RWPE2 (cell line): ENCODE results near the gene PHACTR1.

ENCODE experiments used
- ATAC-seq: fragments of 200-7000 bp; cut with Tn5 transposase; 3 replicates; pipeline ENCODE4 v1.9.1; 2021; ENCODE audit warnings: low read depth
- DNase-seq: peaks from one replicate; pipeline ENCODE4 v3.0.0-alpha.2; 2020; ENCODE audit warnings: low spot score
- H3K27ac ChIP-seq: fragments of 450-650 bp; 2 replicates; pipeline ENCODE4 v1.5.1; 2017; ENCODE audit warnings: mild to moderate bottlenecking; ENCODE audit not compliant: poor library complexity, severe bottlenecking
- H3K27me3 ChIP-seq: fragments of 250-450 bp; sonication (Bioruptor Pico); 2 replicates; pipeline ENCODE4 v1.5.1; 2021; ENCODE audit warnings: mild to moderate bottlenecking, moderate library complexity; ENCODE audit not compliant: insufficient read depth, poor library complexity, severe bottlenecking
- H3K36me3 ChIP-seq: fragments of 250-450 bp; sonication (Bioruptor Pico); 2 replicates; pipeline ENCODE4 v1.5.1; 2020; ENCODE audit warnings: low read depth, mild to moderate bottlenecking, moderate library complexity
- H3K4me1 ChIP-seq: fragments of 250-450 bp; sonication (Bioruptor Pico); 2 replicates; pipeline ENCODE4 v1.5.1; 2021; ENCODE audit warnings: mild to moderate bottlenecking, moderate library complexity; ENCODE audit not compliant: insufficient read depth, poor library complexity, severe bottlenecking
- H3K4me3 ChIP-seq: fragments of 250-450 bp; sonication (Bioruptor Pico); 2 replicates; pipeline ENCODE4 v1.5.1; 2021; ENCODE audit warnings: mild to moderate bottlenecking, moderate library complexity; ENCODE audit not compliant: severe bottlenecking
- H3K9me3 ChIP-seq: fragments of 250-450 bp; sonication (Bioruptor Pico); 2 replicates; pipeline ENCODE4 v1.5.1; 2021; ENCODE audit warnings: mild to moderate bottlenecking, moderate library complexity; ENCODE audit not compliant: severe bottlenecking
- CTCF ChIP-seq: fragments of 450-650 bp; IDR thresholded peaks from one replicate; pipeline ENCODE4 v1.5.1; 2017; ENCODE audit warnings: mild to moderate bottlenecking, moderate library complexity; ENCODE audit not compliant: poor library complexity, severe bottlenecking

Gene PHACTR1

GRCh38 chr6:13063300-13063918 lies 346.8 kb downstream of the PHACTR1 start:
- ATAC-seq (no peak), DNase-seq (no peak)
- no peaks in the 10 kb centered on the region for H3K9me3 ChIP-seq
- H3K4me3 ChIP-seq: no peak overlapping the region
- no peak for TF ChIP-seq CTCF
- no peaks in the 10 kb centered on the region for H3K4me1 ChIP-seq
- no peaks in the 10 kb centered on the region for H3K36me3 ChIP-seq
- no peak overlapping the region for H3K27ac ChIP-seq
- H3K27me3 ChIP-seq: no peaks in the 10 kb centered on the region

GRCh38 chr6:13065581-13065980 lies 349.0 kb downstream of the PHACTR1 start:
- ATAC-seq: no peak

GRCh38 chr6:13066050-13066449 lies 349.5 kb downstream of the PHACTR1 start:
- H3K36me3 ChIP-seq: no peaks in the 10 kb centered on the region
- no peak overlapping the region for H3K4me3 ChIP-seq
- H3K9me3 ChIP-seq: no peaks in the 10 kb centered on the region
- no peaks in the 10 kb centered on the region for H3K4me1 ChIP-seq
- no peak for TF ChIP-seq CTCF
- H3K27me3 ChIP-seq: peaks cover 3% of the 10 kb centered on the region
- no peak overlapping the region for H3K27ac ChIP-seq
- no peak for ATAC-seq
- no peak for DNase-seq

More at GRCh38 chr6:13065581-13065980, 349.0 kb downstream of the PHACTR1 start:
- no peak for TF ChIP-seq CTCF
- H3K27ac ChIP-seq: no peak overlapping the region
- H3K4me3 ChIP-seq: no peak overlapping the region
- no peaks in the 10 kb centered on the region for H3K9me3 ChIP-seq
- H3K4me1 ChIP-seq: no peaks in the 10 kb centered on the region
- no peaks in the 10 kb centered on the region for H3K36me3 ChIP-seq
- DNase-seq: no peak
- peaks cover 2% of the 10 kb centered on the region for H3K27me3 ChIP-seq

- ATAC-seq: no peak
- H3K27me3 ChIP-seq: peaks cover 3% of the 10 kb centered on the region
- TF ChIP-seq CTCF: no peak
Observed at GRCh38 chr6:13066820-13067219, 350.3 kb downstream of the PHACTR1 start.

GRCh38 chr6:13068586-13069210 lies 352.1 kb downstream of the PHACTR1 start:
- Histone ChIP-seq H3K4me3 (no peak overlapping the region), H3K36me3 (no peaks in the 10 kb centered on the region), H3K27me3 (peaks cover 3% of the 10 kb centered on the region), H3K9me3 (no peaks in the 10 kb centered on the region), H3K4me1 (no peaks in the 10 kb centered on the region), H3K27ac (no peak overlapping the region)
- DNase-seq (no peak), ATAC-seq (no peak)
- TF ChIP-seq CTCF: no peak

More at GRCh38 chr6:13066820-13067219, 350.3 kb downstream of the PHACTR1 start:
- no peak overlapping the region for H3K4me3 ChIP-seq
- H3K36me3 ChIP-seq: no peaks in the 10 kb centered on the region
- H3K4me1 ChIP-seq: no peaks in the 10 kb centered on the region
- DNase-seq: no peak
- H3K9me3 ChIP-seq: no peaks in the 10 kb centered on the region
- no peak overlapping the region for H3K27ac ChIP-seq
